GM12891 (cell line): ENCODE measurements around the gene ZNF473.

ENCODE experiments used
- POLR2A ChIP-seq: IDR thresholded peaks from 2 replicates; pipeline ENCODE4 v1.6.1; 2011; ENCODE audit warnings: low read depth, low read length, control low read depth
- POLR2AphosphoS5 ChIP-seq: IDR thresholded peaks from 2 replicates; pipeline ENCODE4 v1.6.1; 2011; ENCODE audit warnings: low read depth, low read length, control low read depth
- POU2F2 ChIP-seq: IDR thresholded peaks from 2 replicates; pipeline ENCODE4 v1.6.1; 2011; ENCODE audit warnings: low read depth, mild to moderate bottlenecking, control low read depth, low read length, moderate library complexity
- SPI1 ChIP-seq: IDR thresholded peaks from 2 replicates; pipeline ENCODE4 v1.6.1; 2011; ENCODE audit warnings: low read depth, low read length, control low read depth
- TAF1 ChIP-seq: IDR thresholded peaks from 2 replicates; pipeline ENCODE4 v1.6.1; 2011; ENCODE audit warnings: low read depth, low read length, control low read depth

DNA sequence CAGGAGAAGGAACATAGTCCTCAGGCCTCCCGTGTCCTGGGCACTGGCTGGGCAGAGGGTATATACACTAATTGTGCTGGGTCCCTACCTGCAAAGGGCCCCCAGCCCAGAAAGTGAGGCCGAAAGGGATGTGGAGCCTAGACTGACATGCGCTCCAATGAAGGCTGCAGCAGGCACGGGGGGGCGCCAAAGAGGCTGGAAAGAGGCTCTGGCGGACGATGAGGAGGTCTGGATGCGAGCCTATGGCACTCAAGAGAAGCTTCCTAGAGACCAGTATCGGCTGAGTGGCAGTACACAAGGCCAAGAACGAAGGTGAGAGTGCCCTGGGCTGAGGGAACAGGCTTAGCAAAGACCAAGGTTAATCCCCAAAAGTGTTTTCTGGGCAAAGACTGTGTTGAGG, 17.3 kb upstream of the ZNF473 start:
- TF ChIP-seq POLR2A: no peak
- no peak for TF ChIP-seq POLR2AphosphoS5
- TF ChIP-seq POU2F2: no peak
- TF ChIP-seq TAF1: no peak
- TF ChIP-seq SPI1: no peak
